ENCODE results near the gene PPP2R5A.
"Not testable (repeated sequence)": the region's sequence is repeated elsewhere in the genome, so short reads cannot be mapped to it uniquely, and the experiment has no call there.

PPP2R5A gene

DNA sequence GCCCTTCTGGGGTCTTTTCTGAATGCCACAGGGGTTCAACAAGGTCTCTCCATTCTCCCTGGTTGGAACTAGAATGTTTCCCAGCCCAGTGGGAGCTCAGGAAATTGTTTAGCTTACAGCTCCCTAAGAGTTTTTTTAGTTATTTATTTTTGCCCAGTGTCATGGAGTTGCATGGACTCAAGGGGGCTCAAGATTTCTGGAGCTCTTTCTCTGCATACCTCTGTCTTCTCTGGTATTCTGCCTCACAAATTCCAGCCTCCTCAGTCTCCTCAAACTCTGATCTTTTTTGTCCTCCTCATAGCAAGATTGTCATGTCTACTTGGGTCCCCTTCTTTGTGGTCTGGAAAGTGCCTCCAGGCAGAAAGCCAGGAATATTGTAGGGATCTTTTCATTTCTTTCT, 15.9 kb upstream of the PPP2R5A start:
- no peak for DNase-seq

DNA sequence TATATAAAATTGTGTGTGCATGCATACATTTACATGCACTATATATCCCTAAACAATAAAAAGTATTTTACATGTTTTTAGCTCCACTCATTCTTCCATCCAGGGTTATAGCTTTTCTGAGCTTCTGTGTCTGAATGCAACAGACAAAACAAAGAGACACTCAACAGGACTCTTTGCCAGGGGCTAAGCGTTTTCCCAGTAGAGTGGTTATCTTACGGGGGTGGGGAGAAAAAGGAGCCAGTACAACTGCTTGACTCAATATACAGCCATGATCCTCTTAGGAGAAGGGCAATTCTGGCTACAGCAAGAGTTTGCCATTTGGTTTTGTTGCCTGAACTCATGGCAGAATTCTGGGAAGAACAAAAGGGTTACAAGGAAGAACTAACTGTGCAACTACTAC, 14.6 kb upstream of the PPP2R5A start:
- no peak for DNase-seq

DNA sequence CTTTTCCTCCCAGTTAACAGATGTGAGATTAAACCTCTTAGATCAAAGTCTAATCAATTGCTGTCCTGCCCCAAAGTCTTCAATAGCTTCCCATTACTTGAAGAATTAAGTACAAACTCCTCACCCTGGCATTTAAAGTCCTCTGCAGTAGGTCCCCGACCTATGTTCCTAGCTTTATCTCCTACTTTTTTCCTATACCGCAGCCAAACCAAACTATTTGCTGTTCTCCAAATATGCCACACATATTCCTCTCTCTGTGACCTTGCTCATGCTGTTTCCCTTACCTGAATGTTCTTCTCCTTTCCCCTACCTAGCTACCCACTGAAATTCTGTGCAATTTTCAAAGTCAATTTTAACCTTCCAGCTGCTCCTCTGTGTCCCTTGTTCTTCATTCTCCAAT, 14.0 kb upstream of the PPP2R5A start:
- DNase-seq: no peak

DNA sequence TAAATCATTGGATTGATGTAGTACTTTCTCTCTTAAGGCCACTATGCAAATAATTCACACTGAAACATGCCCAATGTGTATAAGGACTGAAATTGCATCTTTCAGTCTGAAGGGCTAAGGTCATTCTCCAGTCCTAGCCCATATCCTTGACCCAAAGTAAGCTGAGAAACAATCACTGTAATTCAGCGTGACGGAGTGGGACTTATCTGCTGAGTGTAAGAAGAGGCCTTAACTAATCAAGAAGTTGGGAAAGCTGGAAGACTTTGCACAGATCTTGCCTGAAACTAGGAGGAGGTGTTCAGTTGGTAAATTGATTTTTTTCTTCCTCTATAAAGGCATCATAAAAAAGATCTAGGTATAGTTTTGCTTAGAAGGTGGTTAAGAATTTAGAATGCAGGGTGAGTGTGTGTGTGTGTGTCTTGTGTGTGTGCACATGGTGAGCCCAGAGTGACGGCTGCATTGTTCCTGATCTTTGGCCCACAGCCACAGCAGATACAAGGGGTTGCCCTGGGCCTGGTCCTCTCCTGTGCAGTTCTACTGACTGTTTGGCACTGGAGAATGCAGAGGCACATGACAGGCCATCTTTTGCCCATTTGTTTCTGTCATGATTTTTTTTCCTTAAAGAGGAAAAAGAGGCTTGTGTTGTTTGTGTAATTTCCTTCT, 13.3 kb upstream of the PPP2R5A start:
- DNase-seq: no peak

DNA sequence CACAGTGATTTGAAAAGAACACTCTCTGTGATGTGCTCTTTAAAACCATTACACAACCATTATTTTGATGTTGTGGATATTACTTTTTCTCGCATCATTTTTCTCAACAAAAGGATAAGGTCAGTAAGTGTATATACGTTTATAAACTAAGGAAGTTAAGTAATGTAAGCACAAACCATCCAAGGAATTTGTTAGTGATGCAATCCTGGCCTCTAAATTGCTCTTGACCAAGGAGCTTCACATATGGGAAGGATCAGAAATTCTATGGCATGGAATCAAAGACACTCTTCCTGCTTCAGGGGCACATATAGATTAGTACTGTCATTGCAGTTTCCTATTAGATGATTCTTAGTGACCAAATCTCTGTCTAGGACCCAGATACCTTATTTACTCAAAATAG, 3.6 kb upstream of the PPP2R5A start:
- DNase-seq: no peak

DNA sequence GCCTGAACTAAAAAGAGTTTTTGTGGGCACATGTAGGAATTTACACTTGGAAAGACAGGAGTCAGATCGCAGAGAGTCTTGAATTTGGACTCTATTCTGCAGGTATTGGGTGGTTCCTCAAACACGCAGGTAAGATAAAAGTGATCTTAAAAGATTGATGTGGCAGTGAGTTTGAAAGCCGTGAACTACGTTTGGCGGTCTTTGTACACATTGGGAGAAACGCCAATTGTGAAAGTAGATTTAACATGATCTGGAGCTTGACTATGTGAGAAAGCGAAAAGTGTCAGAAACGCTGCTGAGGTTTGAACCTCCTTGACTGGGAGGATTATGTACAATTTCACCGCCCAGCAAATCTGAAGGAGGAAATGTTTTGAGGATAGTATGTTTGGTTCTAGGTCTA, 1.5 kb upstream of the PPP2R5A start:
- no peak for DNase-seq

DNA sequence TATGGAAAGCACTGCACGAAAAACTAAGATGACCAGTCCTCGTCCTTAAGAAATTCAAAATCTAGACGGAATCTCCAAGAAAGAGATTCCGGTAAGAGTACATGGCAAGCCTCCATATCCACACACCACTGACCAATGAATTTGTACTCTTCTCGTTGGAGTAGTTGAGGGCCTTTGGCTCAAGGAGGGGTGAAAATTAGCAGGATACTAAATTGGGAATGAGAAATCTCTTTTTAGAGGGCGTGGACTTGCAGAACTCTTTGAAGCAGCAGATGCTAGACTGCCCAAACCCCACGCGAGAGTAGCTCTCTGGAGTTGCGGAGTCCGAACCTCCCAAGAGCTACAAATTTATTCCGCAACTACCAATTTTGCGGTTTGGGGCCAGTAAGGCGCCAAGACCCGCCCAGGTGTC, 872 bp upstream of the PPP2R5A start:
- DNase-seq: no peak

DNA sequence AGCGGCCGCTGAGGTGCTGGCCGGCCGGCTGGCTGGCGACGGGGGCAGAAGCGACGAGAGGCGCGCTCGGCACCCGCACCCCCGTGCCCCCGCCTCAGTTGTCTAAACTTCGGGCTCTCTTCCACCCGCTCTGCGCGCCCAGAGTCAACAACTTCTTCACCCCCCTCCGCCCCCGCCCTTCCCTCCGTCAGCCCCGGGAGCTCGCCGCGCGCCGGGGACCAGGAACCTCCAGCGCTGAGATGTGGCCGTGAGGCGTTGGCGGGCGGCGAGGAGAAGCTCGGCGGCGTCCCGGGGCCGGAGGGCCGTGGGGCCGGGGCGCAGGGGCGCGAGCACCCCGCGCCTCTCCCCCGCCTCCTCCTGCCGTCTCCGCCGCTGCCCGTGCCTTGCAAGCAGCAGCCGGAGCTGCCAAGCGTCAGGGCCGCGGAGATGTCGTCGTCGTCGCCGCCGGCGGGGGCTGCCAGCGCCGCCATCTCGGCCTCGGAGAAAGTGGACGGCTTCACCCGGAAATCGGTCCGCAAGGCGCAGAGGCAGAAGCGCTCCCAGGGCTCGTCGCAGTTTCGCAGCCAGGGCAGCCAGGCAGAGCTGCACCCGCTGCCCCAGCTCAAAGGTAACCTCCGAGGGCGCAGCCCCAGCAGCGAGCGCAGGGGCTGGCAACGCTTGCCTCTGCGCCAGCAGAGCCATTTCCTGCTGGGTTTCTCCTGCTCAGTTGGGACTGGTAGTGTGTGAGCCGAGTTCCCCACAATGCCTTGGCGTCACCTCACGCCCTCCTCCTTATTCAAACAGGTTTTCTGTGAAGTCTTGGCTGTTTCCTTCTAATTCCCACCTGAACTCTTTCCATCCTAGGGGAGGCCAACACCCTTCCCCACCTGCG, 710 bp downstream of the PPP2R5A start:
- peak; percentile 58 for DNase-seq

DNA sequence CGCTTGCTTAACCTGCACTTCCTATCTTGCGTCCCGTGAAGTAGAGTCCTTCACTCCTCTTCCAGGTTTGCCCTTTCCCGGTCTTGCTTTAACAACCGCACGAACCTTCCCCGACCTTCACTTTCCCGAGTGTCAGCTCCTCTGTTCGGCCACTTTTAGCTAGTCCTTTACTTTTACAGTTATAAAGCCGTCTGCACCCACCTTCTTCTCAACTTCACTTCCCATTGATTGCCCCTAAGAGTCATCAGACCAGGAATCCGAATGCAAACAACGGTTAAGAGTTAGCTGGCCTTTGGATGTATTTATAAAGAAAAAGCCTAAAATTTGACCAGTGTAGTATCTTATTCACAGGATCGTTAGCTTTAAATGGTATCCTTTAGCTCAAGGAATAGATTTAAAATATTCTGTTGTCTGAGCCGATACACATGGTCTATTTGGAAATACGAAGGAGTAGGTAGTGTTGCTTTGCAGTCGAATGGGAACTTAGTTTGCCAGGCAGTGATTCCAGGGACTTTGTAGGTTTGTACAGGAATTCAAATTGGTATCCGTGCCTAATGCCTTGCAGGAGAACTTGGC, 1.4 kb downstream of the PPP2R5A start:
- DNase-seq: no peak

DNA sequence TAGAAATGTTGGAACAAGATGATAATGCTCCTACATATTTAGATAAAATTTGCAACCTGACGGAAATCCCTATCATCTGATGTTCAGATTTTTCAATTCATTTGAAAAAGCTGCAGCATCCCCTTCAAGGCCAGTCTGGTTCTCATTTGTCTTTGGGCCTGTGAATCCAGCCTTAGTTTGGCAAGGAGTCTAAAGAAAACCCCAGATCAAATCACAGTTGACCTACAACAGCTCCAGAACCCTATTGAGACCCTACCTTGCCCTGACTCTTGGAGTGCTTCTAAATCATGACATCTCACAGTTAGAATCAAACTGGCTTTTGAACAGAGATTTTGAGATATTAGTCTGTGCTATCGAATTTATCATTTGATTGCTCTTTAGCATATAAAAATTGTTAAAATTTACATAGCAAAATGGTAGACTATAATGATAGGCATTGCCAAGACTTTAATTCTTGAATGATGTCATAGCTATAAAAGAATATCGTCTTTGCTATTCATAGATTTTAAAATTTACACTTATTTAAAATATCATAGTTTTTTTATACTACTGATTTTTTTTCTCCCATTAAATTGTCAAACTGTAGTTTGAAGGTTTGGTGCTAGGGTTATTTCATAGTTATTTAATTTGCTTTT, 2.2 kb downstream of the PPP2R5A start:
- DNase-seq: no peak

DNA sequence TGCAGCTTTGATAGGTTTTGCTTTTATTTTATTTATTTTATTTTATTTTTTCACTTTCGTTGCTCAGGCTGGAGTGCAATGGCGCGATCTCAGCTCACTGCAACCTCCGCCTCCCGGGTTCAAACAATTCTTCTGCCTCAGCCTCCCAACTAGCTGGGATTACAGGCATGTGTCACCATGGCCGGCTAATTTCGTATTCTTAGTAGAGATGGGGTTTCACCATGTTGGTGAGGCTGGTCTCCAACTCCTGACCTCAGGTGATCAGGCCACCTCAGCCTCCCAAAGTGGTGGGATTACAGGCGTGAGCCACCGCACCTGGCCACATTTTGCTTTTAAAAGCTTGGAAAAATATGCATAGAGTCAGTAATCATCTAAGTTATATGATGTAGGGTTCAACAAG, 2.8 kb downstream of the PPP2R5A start:
- not testable (repeated sequence) for DNase-seq

DNA sequence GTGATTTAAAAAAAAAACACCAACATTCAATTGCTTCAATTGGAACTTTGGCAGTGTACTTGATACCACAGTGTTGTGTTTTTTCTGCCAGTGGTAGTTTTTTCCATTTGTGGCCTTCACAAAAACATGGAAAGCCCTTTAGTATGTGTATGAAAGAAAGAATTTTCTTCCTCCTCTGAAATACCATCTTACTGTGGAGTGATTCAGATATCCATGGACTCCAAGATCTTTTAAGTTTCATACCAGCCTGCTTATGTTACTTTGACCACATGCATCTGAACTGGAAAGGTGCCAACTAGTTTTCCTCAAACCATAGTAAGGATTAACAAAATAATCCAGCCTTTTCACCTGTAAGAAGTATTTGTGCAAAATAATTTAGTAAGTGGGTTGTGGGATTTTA, 3.4 kb downstream of the PPP2R5A start:
- no peak for DNase-seq

DNA sequence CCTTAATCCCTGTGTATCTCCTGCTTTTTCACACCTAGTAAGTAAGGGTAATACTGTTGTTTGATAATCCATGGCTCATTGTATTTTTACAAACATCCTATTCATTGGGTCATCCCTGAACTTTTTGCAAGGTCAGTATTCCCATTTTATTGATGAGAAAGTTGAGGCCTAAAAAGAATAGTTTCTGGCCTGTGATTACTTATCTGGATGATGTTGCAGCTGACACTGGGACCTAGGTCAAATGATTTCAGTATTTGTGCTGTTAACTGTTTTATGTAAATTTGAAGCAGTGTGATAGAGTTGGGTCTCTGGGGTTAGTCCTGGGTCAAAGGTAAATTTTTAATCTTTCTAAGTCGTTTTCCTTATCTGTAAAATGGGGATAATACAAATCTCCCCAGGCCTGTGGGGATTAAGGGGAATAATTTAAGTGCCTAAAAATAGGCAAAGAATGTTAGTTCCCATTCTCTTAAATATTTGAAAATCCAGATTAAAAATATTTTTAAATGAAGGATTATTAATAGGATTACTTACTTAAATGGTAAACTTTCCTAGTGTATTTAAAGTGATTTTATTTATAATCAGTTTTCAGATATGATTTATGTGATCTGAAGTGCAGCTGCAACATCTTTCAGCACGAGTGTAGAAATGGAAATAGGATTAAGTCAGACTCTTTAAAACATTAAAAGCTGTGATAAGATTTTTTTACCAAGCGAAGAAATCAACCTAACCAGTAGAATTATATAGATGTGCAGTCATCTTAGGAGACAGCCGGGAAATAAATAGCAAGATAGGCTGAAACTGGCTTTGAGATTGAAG, 4.3 kb downstream of the PPP2R5A start:
- DNase-seq: no peak

DNA sequence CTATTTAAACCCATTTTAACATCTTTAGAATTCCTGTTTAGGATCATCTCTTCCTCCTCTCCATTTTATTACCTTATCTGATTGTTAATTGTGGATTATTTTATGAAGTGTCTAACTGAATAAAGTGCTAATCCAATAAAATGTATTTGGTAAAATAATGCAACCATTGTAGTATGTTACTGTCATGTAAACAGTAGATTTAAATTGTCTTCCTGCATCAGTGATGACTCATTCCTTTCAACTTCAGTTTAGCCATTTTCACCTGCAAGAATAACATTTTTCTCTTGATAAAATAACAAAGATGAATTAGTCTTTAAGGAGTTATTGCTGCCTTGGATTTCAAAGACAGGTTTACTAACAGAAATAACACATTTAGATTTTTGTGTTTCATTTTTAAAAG, 5.4 kb downstream of the PPP2R5A start:
- DNase-seq: no peak

DNA sequence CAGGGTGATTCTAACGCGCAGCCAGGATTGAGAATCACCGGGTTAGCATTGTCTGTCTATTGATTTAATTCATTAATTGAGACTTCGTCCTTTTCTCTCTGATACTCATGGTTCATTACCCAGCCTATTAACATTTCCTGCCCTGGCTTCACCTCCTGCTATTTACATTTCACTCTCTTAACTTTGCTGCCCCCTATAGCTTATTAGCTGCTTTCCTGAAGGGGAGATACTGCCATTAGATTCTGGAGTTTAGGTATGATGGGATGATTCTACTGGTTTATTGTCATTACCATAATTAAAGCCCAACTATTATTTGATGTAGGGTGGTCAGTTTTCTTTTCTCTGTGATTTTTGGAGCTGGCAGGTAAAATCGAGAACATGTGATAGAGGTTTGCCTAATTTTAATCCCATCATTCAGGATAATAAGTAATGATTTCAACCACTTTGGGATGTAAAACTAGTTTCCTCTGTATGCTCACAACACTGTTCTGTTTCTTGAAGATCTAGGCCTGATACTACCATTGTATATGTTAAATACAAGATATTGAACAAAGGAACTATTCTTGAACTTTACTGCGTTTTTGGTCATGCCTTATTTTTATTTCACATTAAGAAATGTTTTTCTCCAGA, 6.4 kb downstream of the PPP2R5A start:
- DNase-seq: no peak

DNA sequence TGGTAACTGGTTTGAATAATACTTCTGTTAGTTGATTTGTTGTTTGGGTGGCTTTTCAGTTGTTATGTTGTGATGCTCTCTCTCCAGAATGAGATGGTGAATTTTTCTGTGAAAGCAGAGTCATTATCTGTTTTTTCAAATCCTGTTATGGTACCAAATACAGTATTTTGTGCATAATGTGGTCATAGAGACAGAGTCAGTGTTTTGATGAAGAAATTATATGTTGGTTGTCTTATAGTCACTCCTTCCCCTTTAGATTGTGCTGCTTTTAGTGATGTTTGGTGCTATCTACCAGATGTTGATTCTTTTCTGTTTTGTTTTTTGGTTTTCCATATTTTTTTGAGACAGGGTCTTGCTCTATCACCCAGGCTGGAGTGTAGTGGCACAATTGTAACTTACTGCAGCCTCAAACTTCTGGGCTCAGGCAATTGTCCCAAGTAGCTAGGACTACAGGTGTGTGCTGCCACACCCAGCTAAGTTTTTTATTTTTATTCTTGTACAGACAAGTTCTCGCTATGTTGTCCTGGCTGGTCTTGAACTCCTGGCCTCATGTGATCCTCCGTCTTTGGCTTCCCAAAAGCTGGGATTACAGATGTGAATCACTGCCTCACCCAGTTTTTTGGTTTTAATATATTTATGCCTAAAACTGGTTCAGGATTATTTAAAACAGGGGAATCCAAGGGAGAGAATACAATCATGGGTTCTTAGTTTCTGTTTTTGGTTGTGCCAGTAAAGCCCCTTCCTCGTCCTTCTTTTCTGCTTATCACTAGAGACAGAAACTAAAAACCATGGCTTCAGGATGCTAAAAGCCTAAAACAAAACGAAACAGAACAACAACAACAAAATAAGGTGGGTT, 7.3 kb downstream of the PPP2R5A start:
- no peak for DNase-seq

DNA sequence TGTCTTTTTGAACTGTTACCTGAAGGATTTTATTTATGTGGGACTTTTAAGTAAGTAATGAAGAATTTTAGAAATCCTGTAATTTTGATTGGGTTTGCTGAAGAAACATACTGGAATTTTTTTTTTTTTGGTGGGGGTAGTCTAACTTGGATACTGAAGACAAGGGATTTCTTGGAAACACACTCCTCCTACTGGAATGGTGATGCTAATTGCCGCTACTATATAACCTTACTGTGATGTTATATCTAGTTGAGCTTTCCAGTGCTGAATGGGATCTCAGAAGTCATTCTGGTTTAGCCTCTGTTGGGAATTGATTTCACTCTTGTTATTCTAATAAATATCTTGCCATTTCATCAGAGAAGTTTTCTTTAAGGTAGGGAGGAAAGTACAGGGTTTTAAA, 8.4 kb downstream of the PPP2R5A start:
- no peak for DNase-seq

DNA sequence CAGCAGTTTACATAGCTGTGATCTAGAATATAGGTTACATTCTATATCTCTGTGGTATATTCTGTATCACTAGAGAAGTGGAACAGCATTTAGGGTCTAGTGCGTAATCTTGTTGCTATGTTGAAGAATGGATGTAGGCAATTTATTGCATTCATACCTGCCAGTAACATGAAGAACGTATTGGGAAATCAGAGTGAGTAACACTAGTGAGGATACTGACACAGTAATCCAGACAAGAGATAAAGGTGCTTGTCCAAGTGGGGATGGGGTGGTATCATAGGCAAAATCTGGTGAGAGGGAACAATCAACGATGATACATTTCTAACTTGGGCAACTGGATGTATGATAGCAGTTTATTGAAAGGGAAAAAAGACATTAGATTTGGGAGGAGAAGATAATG, 9.8 kb downstream of the PPP2R5A start:
- no peak for DNase-seq

DNA sequence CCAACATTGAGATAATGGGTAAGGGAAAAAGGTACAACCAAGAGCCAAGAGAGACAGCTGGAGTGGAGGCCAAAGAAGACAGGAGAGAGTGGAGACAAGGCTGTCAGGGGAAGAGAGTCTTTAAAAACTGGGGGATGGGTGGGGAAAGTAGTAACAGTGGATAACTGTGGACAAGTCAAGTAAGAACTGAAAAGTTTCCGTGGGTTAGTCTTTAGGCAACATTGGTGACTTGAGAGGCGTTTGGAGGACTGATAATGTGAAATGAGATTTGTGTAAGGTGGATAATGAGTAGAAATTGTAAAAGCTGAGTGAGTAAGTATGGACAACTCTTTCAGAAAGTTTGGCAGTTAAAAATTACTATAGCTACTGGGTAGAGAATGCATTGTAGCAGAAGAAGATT, 10.4 kb downstream of the PPP2R5A start:
- DNase-seq: no peak

DNA sequence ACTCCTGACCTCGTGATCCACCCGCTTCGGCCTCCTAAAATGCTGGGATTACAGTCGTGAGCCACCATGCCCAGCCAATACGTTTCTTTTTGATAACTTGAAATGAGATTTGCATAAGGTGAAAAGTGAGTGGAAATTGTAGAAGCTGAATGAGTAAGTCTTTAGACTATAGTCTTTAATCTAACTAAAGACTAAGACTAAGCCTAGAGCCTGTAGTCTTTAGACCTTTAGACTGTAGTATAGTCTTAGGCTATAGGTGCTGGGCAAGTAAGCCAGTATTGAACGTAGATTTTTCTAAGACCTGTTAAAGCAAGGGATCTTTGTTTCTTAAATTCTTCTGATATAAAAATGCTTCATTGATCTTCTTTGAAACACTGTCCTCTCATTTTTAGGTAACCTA, 12.1 kb downstream of the PPP2R5A start:
- DNase-seq: no peak

DNA sequence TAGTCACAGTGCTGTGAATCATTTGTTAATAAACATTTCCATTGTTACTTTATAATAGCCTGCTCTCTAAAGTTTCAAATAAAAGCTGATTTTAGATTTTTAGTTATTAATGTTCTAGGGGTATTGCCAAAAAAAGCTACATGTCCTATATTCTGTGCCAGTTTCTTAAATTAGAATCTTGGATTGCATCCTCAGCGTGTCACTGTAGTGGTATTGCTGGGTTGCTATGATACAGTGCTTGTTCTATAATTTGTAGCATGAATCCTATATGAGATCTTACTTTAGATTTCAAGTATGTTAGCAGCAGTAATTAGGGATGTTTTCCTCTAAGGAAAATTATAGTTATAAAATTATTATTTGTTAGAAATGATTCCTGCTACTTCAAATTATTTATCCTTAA, 16.4 kb downstream of the PPP2R5A start:
- no peak for DNase-seq

All from effector CD4-positive, alpha-beta T cell (primary cell).